Measurements from ENCODE around the gene USP33.

Gene USP33

GRCh38 chr1:77759071-77760028, at the start of gene USP33:
Gene USP33, minus strand, starts transcription at chr1:77759852. Its CDS starts 18,155 bp downstream, at chr1:77741697.
- H3K9me2 ChIP-seq (ENCODE audit: low read depth, low read length) = no peaks in the 10 kb centered on the region

GRCh38 chr1:77803371-77803770, 43.7 kb upstream of the USP33 start:
- no peak overlapping the region for H3K4me2 ChIP-seq (ENCODE audit: low read length)
- no peaks in the 10 kb centered on the region for H3F3A ChIP-seq (ENCODE audit: insufficient read depth, low read length)
- peaks cover 53% of the 10 kb centered on the region for H3K36me3 ChIP-seq (ENCODE audit: insufficient read depth, low read length)
- H2AFZ ChIP-seq (ENCODE audit: low read length) = no peak overlapping the region
- H4K20me1 ChIP-seq (ENCODE audit: insufficient read depth, low read length) = no peaks in the 10 kb centered on the region
- H3K9ac ChIP-seq (ENCODE audit: low read length) = no peak overlapping the region
- no peaks in the 10 kb centered on the region for H3K9me2 ChIP-seq (ENCODE audit: low read depth, low read length)
- no peak for TF ChIP-seq EZH2 (IDR thresholded peaks at IDR 0.05; ENCODE audit: borderline replicate concordance, low read length)
- TF ChIP-seq CTCF (IDR thresholded peaks at IDR 0.05; ENCODE audit: low read length) = no peak
- H3K9me3 ChIP-seq (ENCODE audit: low read length) = no peaks in the 10 kb centered on the region
- H3K4me3 ChIP-seq (ENCODE audit: low read depth, low read length, poor library complexity, severe bottlenecking) = no peak overlapping the region
- no peaks in the 10 kb centered on the region for H3K27me3 ChIP-seq (ENCODE audit: insufficient read depth, low read length)
- H3K79me2 ChIP-seq (ENCODE audit: insufficient read depth, low read length) = no peaks in the 10 kb centered on the region; the same call in 1 of the 2 replicates
- H3K4me1 ChIP-seq (ENCODE audit: insufficient read depth, low read length, severe bottlenecking) = no peaks in the 10 kb centered on the region
- no peak overlapping the region for H3K27ac ChIP-seq (ENCODE audit: low read depth, low read length, poor library complexity, severe bottlenecking)

More at GRCh38 chr1:77759071-77760028, at the start of gene USP33:
- H3K4me1 ChIP-seq (ENCODE audit: insufficient read depth, low read length, severe bottlenecking) = peaks cover 39% of the 10 kb centered on the region
- peaks cover 48% of the 10 kb centered on the region for H3K79me2 ChIP-seq (ENCODE audit: insufficient read depth, low read length)
- no peak for TF ChIP-seq CTCF (IDR thresholded peaks at IDR 0.05; ENCODE audit: low read length)
- no peak for TF ChIP-seq EZH2 (IDR thresholded peaks at IDR 0.05; ENCODE audit: borderline replicate concordance, low read length)
- H3K27me3 ChIP-seq (ENCODE audit: insufficient read depth, low read length) = no peaks in the 10 kb centered on the region
- peak within 1 kb of the TSS; percentile 78 for H3K9ac ChIP-seq (ENCODE audit: low read length)
- peak within 1 kb of the TSS; percentile 91 for H3K4me2 ChIP-seq (ENCODE audit: low read length)
- peak within 1 kb of the TSS; percentile 83 for H2AFZ ChIP-seq (ENCODE audit: low read length)
- H3K9me3 ChIP-seq (ENCODE audit: low read length) = no peaks in the 10 kb centered on the region
- H3K27ac ChIP-seq (ENCODE audit: low read depth, low read length, poor library complexity, severe bottlenecking) = peak within 1 kb of the TSS; percentile 2
- peak within 1 kb of the TSS; percentile 77 for H3K4me3 ChIP-seq (ENCODE audit: low read depth, low read length, poor library complexity, severe bottlenecking)
- no peaks in the 10 kb centered on the region for H3F3A ChIP-seq (ENCODE audit: insufficient read depth, low read length)
- H3K36me3 ChIP-seq (ENCODE audit: insufficient read depth, low read length) = no peaks in the 10 kb centered on the region
- H4K20me1 ChIP-seq (ENCODE audit: insufficient read depth, low read length) = no peaks in the 10 kb centered on the region

GRCh38 chr1:77802026-77802425, 42.4 kb upstream of the USP33 start:
- Histone ChIP-seq H3K79me2 (ENCODE audit: insufficient read depth, low read length) (peaks cover 4% of the 10 kb centered on the region; the same call in 1 of the 2 replicates), H3K4me3 (ENCODE audit: low read depth, low read length, poor library complexity, severe bottlenecking) (no peak overlapping the region), H4K20me1 (ENCODE audit: insufficient read depth, low read length) (no peaks in the 10 kb centered on the region), H3K36me3 (ENCODE audit: insufficient read depth, low read length) (peaks cover 44% of the 10 kb centered on the region), H2AFZ (ENCODE audit: low read length) (no peak overlapping the region), H3K9me2 (ENCODE audit: low read depth, low read length) (no peaks in the 10 kb centered on the region), H3F3A (ENCODE audit: insufficient read depth, low read length) (no peaks in the 10 kb centered on the region), H3K4me1 (ENCODE audit: insufficient read depth, low read length, severe bottlenecking) (no peaks in the 10 kb centered on the region), H3K27me3 (ENCODE audit: insufficient read depth, low read length) (no peaks in the 10 kb centered on the region), H3K27ac (ENCODE audit: low read depth, low read length, poor library complexity, severe bottlenecking) (no peak overlapping the region), H3K9me3 (ENCODE audit: low read length) (no peaks in the 10 kb centered on the region), H3K4me2 (ENCODE audit: low read length) (no peak overlapping the region), H3K9ac (ENCODE audit: low read length) (no peak overlapping the region)
- no peak for TF ChIP-seq CTCF (IDR thresholded peaks at IDR 0.05; ENCODE audit: low read length)
- TF ChIP-seq EZH2 (IDR thresholded peaks at IDR 0.05; ENCODE audit: borderline replicate concordance, low read length) = no peak

Data from OCI-LY1 (cell line).